ENCODE results near the gene GRIFIN.

DNA sequence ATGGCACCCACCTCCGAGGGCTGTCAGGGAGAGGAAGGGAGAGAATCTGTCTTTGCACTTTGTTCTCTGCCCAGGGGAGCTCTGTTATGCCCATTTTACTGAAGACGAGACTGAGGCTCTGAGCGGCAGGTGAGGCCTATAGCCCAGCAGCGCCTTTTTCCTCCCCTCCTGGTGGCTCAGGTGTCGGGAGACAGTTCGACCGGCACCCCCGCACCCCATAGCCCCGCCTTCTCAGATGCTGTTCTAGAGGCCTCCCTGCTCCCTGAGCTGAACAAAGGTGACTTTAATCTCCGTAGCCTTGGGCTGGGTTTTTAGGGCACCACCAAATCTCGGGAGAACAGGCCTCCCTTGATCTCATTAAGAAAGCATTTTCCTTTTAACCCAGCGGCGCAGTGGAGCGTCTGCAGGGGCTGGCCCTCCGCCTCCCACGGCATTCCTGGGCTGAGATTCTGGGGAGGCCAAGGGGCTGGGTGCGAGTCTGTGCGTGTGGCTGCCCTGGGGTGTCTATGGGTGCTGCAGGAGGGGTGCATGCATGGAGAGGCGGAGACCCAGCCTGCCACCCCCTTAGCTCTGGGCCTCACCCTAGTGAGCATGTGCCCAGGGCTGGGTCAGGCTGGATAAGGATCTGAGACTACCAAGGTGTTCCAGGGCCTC lies 46.7 kb upstream of the GRIFIN start:
- TF ChIP-seq, protein P1, sequence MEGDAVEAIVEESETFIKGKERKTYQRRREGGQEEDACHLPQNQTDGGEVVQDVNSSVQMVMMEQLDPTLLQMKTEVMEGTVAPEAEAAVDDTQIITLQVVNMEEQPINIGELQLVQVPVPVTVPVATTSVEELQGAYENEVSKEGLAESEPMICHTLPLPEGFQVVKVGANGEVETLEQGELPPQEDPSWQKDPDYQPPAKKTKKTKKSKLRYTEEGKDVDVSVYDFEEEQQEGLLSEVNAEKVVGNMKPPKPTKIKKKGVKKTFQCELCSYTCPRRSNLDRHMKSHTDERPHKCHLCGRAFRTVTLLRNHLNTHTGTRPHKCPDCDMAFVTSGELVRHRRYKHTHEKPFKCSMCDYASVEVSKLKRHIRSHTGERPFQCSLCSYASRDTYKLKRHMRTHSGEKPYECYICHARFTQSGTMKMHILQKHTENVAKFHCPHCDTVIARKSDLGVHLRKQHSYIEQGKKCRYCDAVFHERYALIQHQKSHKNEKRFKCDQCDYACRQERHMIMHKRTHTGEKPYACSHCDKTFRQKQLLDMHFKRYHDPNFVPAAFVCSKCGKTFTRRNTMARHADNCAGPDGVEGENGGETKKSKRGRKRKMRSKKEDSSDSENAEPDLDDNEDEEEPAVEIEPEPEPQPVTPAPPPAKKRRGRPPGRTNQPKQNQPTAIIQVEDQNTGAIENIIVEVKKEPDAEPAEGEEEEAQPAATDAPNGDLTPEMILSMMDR (conservative IDR thresholded peaks at IDR 0.05; ENCODE audit: low read depth, low read length), result no peak
- TF ChIP-seq EZH2 (IDR thresholded peaks at IDR 0.05; ENCODE audit: low read length, unreplicated experiment), result no peak

All from PC-3 (cell line).